GM12878 (cell line): ENCODE data around the gene PDE6A. TPM values are rescaled to one million over a fixed set of nuclear protein-coding genes. Genes with fewer than 3 reads are reported as not detected.

Source experiments
- ATAC-seq: fragments of 200-7000 bp; cut with Tn5 transposase; 3 replicates; pipeline ENCODE4 v1.9.1; 2020; ENCODE audit warnings: mild to moderate bottlenecking, moderate library complexity
- BruUV-seq: library from RNA; stranded (reverse); fragments of 400-500 nt; replicated peaks from 2 replicates; lab custom pipeline; 2021; lab: Mats Ljungman, UMichigan
- CTCF ChIA-PET: fragments of 300-600 bp; sonication (Branson Sonifier 250); formaldehyde crosslinking; extraction: SDS; loops from one replicate; lab custom pipeline; 2021; ENCODE audit warnings: inconsistent platforms; lab: Yijun Ruan, JAX
- POLR2A ChIA-PET: fragments of 350-600 bp; formaldehyde crosslinking; extraction: SDS; loops from one replicate; lab custom pipeline; 2021; ENCODE audit warnings: inconsistent platforms; lab: Charles Lee
- RAD21 ChIA-PET: fragments of 300-600 bp; sonication (Branson Sonifier 250); formaldehyde crosslinking; loops from one replicate; lab custom pipeline; 2023; ENCODE audit warnings: antibody characterized with exemption; ENCODE audit not compliant: unreplicated experiment; lab: Charles Lee
- SMC1A ChIA-PET: fragments of 300-600 bp; sonication (Branson Sonifier 250); formaldehyde crosslinking; loops from one replicate; lab custom pipeline; 2023; ENCODE audit not compliant: unreplicated experiment, uncharacterized antibody; lab: Charles Lee
- DNase-seq: peaks from one replicate; pipeline ENCODE4 v3.0.0-alpha.2; 2011; ENCODE audit warnings: low read depth, low spot score
- FAIRE-seq: peaks from 3 replicates; lab custom pipeline; 2011; peaks lifted over from hg19 to GRCh38; lab: Jason Lieb, UNC
- H2AFZ ChIP-seq: 2 replicates; pipeline ENCODE4 v1.6.0; 2011; ENCODE audit warnings: low read depth, low read length, control low read depth; ENCODE audit not compliant: control insufficient read depth
- H3K27ac ChIP-seq: 2 replicates; pipeline ENCODE4 v1.5.1; 2011; ENCODE audit warnings: control low read depth; ENCODE audit not compliant: control insufficient read depth, insufficient read depth
- H3K27me3 ChIP-seq, 2 experiments: replicated peaks in 1 of 2; 2 replicates each; pipeline versions ENCODE4 v1.6.0 to v1.6.1; 2011; ENCODE audit warnings: low read length in 1 of 2; ENCODE audit not compliant: control insufficient read depth in 2 of 2, insufficient read depth in 2 of 2
- H3K36me3 ChIP-seq, 2 experiments: 2 replicates each; pipeline ENCODE4 v1.5.1; 2011; ENCODE audit warnings: low read length in 1 of 2; ENCODE audit not compliant: control insufficient read depth in 2 of 2, insufficient read depth in 2 of 2
- H3K4me1 ChIP-seq: 2 replicates; pipeline ENCODE4 v1.6.1; 2011; ENCODE audit warnings: mild to moderate bottlenecking, low read length, moderate library complexity, mixed read lengths; ENCODE audit not compliant: control insufficient read depth, insufficient read depth
- H3K4me2 ChIP-seq: 2 replicates; pipeline ENCODE4 v1.6.0; 2011; ENCODE audit warnings: control low read depth; ENCODE audit not compliant: control insufficient read depth, insufficient read depth
- H3K4me3 ChIP-seq: fragments of 200-600 bp; sonication (generic); 2 replicates; pipeline ENCODE4 v1.5.1; 2016
- H3K79me2 ChIP-seq: 2 replicates; pipeline ENCODE4 v1.6.0; 2011; ENCODE audit warnings: low read length; ENCODE audit not compliant: control insufficient read depth, insufficient read depth
- H3K9ac ChIP-seq: 2 replicates; pipeline ENCODE4 v1.8.0; 2011; ENCODE audit warnings: low read length, control low read depth, mixed read lengths; ENCODE audit not compliant: control insufficient read depth, insufficient read depth
- H3K9me3 ChIP-seq: replicated peaks from 3 replicates; pipeline ENCODE4 v1.5.1; 2011; ENCODE audit warnings: mild to moderate bottlenecking, low read length; ENCODE audit not compliant: control insufficient read depth, insufficient read depth
- H4K20me1 ChIP-seq: 2 replicates; pipeline ENCODE4 v1.6.0; 2011; ENCODE audit not compliant: control insufficient read depth, insufficient read depth
- CHD1 ChIP-seq: IDR thresholded peaks from 2 replicates; pipeline ENCODE4 v1.6.1; 2012; ENCODE audit warnings: low read depth, low read length, improper control_type of control experiment
- EP300 ChIP-seq, 2 experiments: fragments of 150-350 bp in 1 of 2; IDR thresholded peaks; 2 replicates each; pipeline ENCODE4 v1.6.1; 2011 to 2012; ENCODE audit warnings: low read depth in 2 of 2, low read length in 2 of 2, borderline replicate concordance in 1 of 2, improper control_type of control experiment in 1 of 2, inconsistent platforms in 1 of 2; ENCODE audit not compliant: control insufficient read depth in 1 of 2
- KLF5 ChIP-seq: fragments of 450-650 bp; IDR thresholded peaks from 2 replicates; pipeline ENCODE4 v1.6.1; 2014; ENCODE audit warnings: mild to moderate bottlenecking; ENCODE audit not compliant: partially characterized antibody
- MTA2 ChIP-seq: fragments of 450-650 bp; IDR thresholded peaks from 2 replicates; pipeline ENCODE4 v1.6.1; 2016; ENCODE audit warnings: low read depth, mild to moderate bottlenecking, moderate library complexity
- REST ChIP-seq: IDR thresholded peaks from 2 replicates; pipeline ENCODE4 v1.6.1; 2012; ENCODE audit warnings: mild to moderate bottlenecking, low read depth, low read length
- SPI1 ChIP-seq: IDR thresholded peaks from 2 replicates; pipeline ENCODE4 v1.6.1; 2011; ENCODE audit warnings: low read depth, mild to moderate bottlenecking, low read length, moderate library complexity, borderline replicate concordance; ENCODE audit not compliant: insufficient read depth
- SUPT20H ChIP-seq: IDR thresholded peaks from 2 replicates; pipeline ENCODE4 v1.6.1; 2011; ENCODE audit warnings: low read depth, mild to moderate bottlenecking, low read length, moderate library complexity, borderline replicate concordance; ENCODE audit not compliant: control insufficient read depth
- TCF7 ChIP-seq: IDR thresholded peaks from 2 replicates; pipeline ENCODE4 v1.6.1; 2014; ENCODE audit warnings: antibody characterized with exemption, borderline replicate concordance
- WGBS: methylation state at CpG from one replicate; pipeline ENCODE4 v1.1.6; 2016; ENCODE audit warnings: low lambda C conversion rate; ENCODE audit not compliant: insufficient replicate concordance, insufficient coverage; ENCODE audit errors: missing lambda C conversion rate; 5-methylcytosine and 5-hydroxymethylcytosine counted together
- in situ Hi-C: fragments of 300-500 bp; cut with MboI; formaldehyde crosslinking; loops from 9 replicates; pipeline ENCODE4 v1.14.3; 2018; ENCODE audit warnings: mixed read lengths
- intact Hi-C: fragments of 100-400 bp; cut with micrococcal nuclease; formaldehyde crosslinking; loops from one replicate; pipeline ENCODE4 v1.14.2; 2022; ENCODE audit not compliant: unreplicated experiment
- polyA plus RNA-seq, 11 experiments: library from polyadenylated mRNA; depleted of rRNA in 4 of 11; unstranded in 6 of 11; stranded (reverse) in 5 of 11; fragments of >200 nt; fragmentation: Nextera tagmentation in 4 of 11; fragmentation: Illumina TruSeq in 1 of 11; extraction: Ambion mirVana in 4 of 11; extraction: Trizol in 1 of 11; gene quantifications; 1 replicate in 1 of 11; 2 replicates in 10 of 11; pipeline versions ENCODE4 v1.2.1 to v1.2.3, GENCODE V29; 2011 to 2016; ENCODE audit warnings: inconsistent platforms in 2 of 11, missing spikeins in 2 of 11, low read depth in 1 of 11
- total RNA-seq, 4 experiments: library from RNA; depleted of rRNA in 3 of 4; stranded (reverse); fragments of >200 nt in 3 of 4; fragmentation: Illumina TruSeq in 1 of 4; extraction: Trizol in 1 of 4; gene quantifications; 2 replicates each; pipeline versions ENCODE4 v1.2.1 to v1.2.3, GENCODE V29; 2013 to 2021

The PDE6A gene
- total and polyA plus RNA-seq, 10 of the 15 experiments (the other 5 are each of a cell fraction or from before 2014, with no cell fraction given), result 0.05 to 0.26 TPM; not detected in 8

- H3K36me3 ChIP-seq, result no peaks in the 10 kb centered on the region
- CTCF ChIA-PET, result interaction anchor here (1.2 kb wide), 1 partner anchor 206 kb away, joined by 4 read pairs; no protein-coding TSS in a partner anchor
- no TSS peak for BruUV-seq
- in situ Hi-C loops, result no loop called here
- no peak for TF ChIP-seq EP300 (IDR thresholded peaks at IDR 0.05; ENCODE audit: borderline replicate concordance in 1 of 2, control insufficient read depth in 1 of 2, low read depth in 2 of 2, low read length in 2 of 2)
- RAD21 ChIA-PET, result no interaction called here
- SMC1A ChIA-PET, result no interaction called here
- no peaks in the 10 kb centered on the region for H3K79me2 ChIP-seq
- no peak overlapping the region for H2AFZ ChIP-seq
- FAIRE-seq, result no peak
- no peak overlapping the region for H3K9ac ChIP-seq
- H3K4me1 ChIP-seq, result peaks cover 3% of the 10 kb centered on the region; the same call in 1 of the 2 replicates
- intact Hi-C loops, result no loop called here
- WGBS, result 72% methylated on average over 7 of the region's 7 CpGs
- H3K27me3 ChIP-seq, result no peaks in the 10 kb centered on the region
- POLR2A ChIA-PET, result no interaction called here
- H3K9me3 ChIP-seq, result no peaks in the 10 kb centered on the region
- H3K4me2 ChIP-seq, result no peak overlapping the region
- ATAC-seq, result no peak
- DNase-seq, result no peak
- no peak overlapping the region for H3K27ac ChIP-seq
- no peak overlapping the region for H3K4me3 ChIP-seq
- no peaks in the 10 kb centered on the region for H4K20me1 ChIP-seq
Measured at GRCh38 chr5:149916334-149917072, 28.1 kb downstream of the PDE6A start.

GRCh38 chr5:149915392-149916260, 29.0 kb downstream of the PDE6A start:
- Histone ChIP-seq H3K27ac (no peak overlapping the region), H3K79me2 (no peaks in the 10 kb centered on the region), H2AFZ (no peak overlapping the region), H3K4me3 (no peak overlapping the region), H3K27me3 (no peaks in the 10 kb centered on the region), H3K4me1 (peaks cover 3% of the 10 kb centered on the region; the same call in 1 of the 2 replicates), H4K20me1 (no peaks in the 10 kb centered on the region), H3K9ac (no peak overlapping the region), H3K9me3 (no peaks in the 10 kb centered on the region), H3K4me2 (no peak overlapping the region), H3K36me3 (no peaks in the 10 kb centered on the region)
- SMC1A ChIA-PET, result no interaction called here
- no peak for DNase-seq
- POLR2A ChIA-PET, result no interaction called here
- FAIRE-seq, result no peak
- 55% methylated on average over 7 of the region's 7 CpGs for WGBS
- RAD21 ChIA-PET, result no interaction called here
- no peak for ATAC-seq
- CTCF ChIA-PET, result no interaction called here
- no TSS peak for BruUV-seq
- intact Hi-C loops (no loop called here), in situ Hi-C loops (no loop called here)
- no peak for TF ChIP-seq SUPT20H
- no peak for TF ChIP-seq SPI1
- TF ChIP-seq KLF5, result no peak
- TF ChIP-seq REST, result no peak
- no peak for TF ChIP-seq MTA2
- no peak for TF ChIP-seq CHD1
- no peak for TF ChIP-seq TCF7
